A549 (cell line): ENCODE data around the gene MICOS13. TPM values are rescaled to one million over a fixed set of nuclear protein-coding genes. Genes with fewer than 3 reads are reported as not detected.

Experiments used
- ATAC-seq, 2 experiments: fragments of 200-7000 bp in 1 of 2; fragments of >200 bp in 1 of 2; cut with Nextera tagmentation in 1 of 2; cut with Tn5 transposase in 1 of 2; 3 replicates each; pipeline versions ENCODE4 v1.8.0 to v1.9.1; 2018 to 2020; ENCODE audit warnings: mild to moderate bottlenecking in 1 of 2, moderate library complexity in 1 of 2
- CTCF ChIA-PET: fragments of 300-600 bp; sonication (Branson Sonifier 250); formaldehyde crosslinking; extraction: SDS; loops from one replicate; lab custom pipeline; 2021; ENCODE audit warnings: antibody characterized with exemption, inconsistent platforms; lab: Yijun Ruan, JAX
- POLR2A ChIA-PET: fragments of 350-600 bp; formaldehyde crosslinking; extraction: SDS; loops from one replicate; lab custom pipeline; 2021; ENCODE audit warnings: antibody characterized with exemption, inconsistent platforms; lab: Yijun Ruan, JAX
- DNase-seq, 2 experiments: peaks; one replicate each; pipeline versions ENCODE4 v3.0.0 to v3.0.0-alpha.2; 2011 to 2016; ENCODE audit warnings: low read depth in 1 of 2, low spot score in 1 of 2
- FAIRE-seq: peaks from 2 replicates; lab custom pipeline; 2011; peaks lifted over from hg19 to GRCh38; lab: Jason Lieb, UNC
- H3K27ac ChIP-seq, 2 experiments: fragments of >200 bp; sonication (Bioruptor Twin); formaldehyde crosslinking; 3 replicates each; pipeline ENCODE4 v1.5.1; 2016 to 2017
- H3K4me1 ChIP-seq: fragments of >200 bp; sonication (Bioruptor Twin); formaldehyde crosslinking; 3 replicates; pipeline ENCODE4 v1.6.1; 2016
- H3K4me2 ChIP-seq: fragments of >200 bp; sonication (Bioruptor Twin); formaldehyde crosslinking; 3 replicates; pipeline ENCODE4 v1.6.1; 2016
- H3K4me3 ChIP-seq: fragments of >200 bp; sonication (Bioruptor Twin); formaldehyde crosslinking; 3 replicates; pipeline ENCODE4 v1.5.1; 2016
- H3K9me3 ChIP-seq: fragments of >200 bp; sonication (Bioruptor Twin); formaldehyde crosslinking; 3 replicates; pipeline ENCODE4 v1.6.1; 2016
- CHD2 ChIP-seq: fragments of 150-350 bp; IDR thresholded peaks from 2 replicates; pipeline ENCODE4 v1.6.1; 2014; ENCODE audit warnings: low read length; ENCODE audit not compliant: partially characterized antibody
- CHD4 ChIP-seq: fragments of 200-600 bp; sonication (generic); IDR thresholded peaks from 2 replicates; pipeline ENCODE4 v1.6.1; 2016; ENCODE audit warnings: antibody characterized with exemption, mild to moderate bottlenecking, borderline replicate concordance
- EHF ChIP-seq: fragments of 250-450 bp; sonication (Bioruptor Pico); IDR thresholded peaks from 2 replicates; pipeline ENCODE4 v1.5.0; 2020; ENCODE audit warnings: mild to moderate bottlenecking
- EHMT2 ChIP-seq: fragments of 200-600 bp; sonication (generic); IDR thresholded peaks from 2 replicates; pipeline ENCODE4 v1.6.1; 2016; ENCODE audit warnings: antibody characterized with exemption, low read depth, mild to moderate bottlenecking, moderate library complexity
- ESRRA ChIP-seq: fragments of 150-350 bp; IDR thresholded peaks from 2 replicates; pipeline ENCODE4 v1.6.1; 2014; ENCODE audit warnings: mild to moderate bottlenecking, low read length, borderline replicate concordance
- FOSL2 ChIP-seq, 2 experiments: fragments of 450-650 bp in 1 of 2; fragments of >200 bp in 1 of 2; sonication (Bioruptor Twin) in 1 of 2; formaldehyde crosslinking; IDR thresholded peaks; 2 replicates each; pipeline versions ENCODE4 v1.5.0 to v1.6.1; 2016 to 2020; ENCODE audit warnings: mild to moderate bottlenecking in 1 of 2, moderate library complexity in 1 of 2
- GATA3 ChIP-seq: IDR thresholded peaks from 2 replicates; pipeline ENCODE4 v1.6.1; 2012; ENCODE audit warnings: borderline replicate concordance
- JUN ChIP-seq, 2 experiments: fragments of >200 bp; sonication (Bioruptor Twin); formaldehyde crosslinking; IDR thresholded peaks; 2 replicates in 1 of 2; 3 replicates in 1 of 2; pipeline ENCODE4 v1.6.1; 2016 to 2017
- MAFK ChIP-seq: fragments of 450-650 bp; IDR thresholded peaks from 2 replicates; pipeline ENCODE4 v1.6.1; 2014; ENCODE audit not compliant: partially characterized antibody
- POLR2A ChIP-seq: IDR thresholded peaks from 2 replicates; pipeline ENCODE4 v1.6.1; 2012; ENCODE audit warnings: mild to moderate bottlenecking, low read length
- SREBF2 ChIP-seq: fragments of 450-650 bp; IDR thresholded peaks from 2 replicates; pipeline ENCODE4 v1.6.1; 2014; ENCODE audit warnings: mild to moderate bottlenecking, moderate library complexity
- TP53 ChIP-seq: fragments of 250-450 bp; sonication (Bioruptor Pico); IDR thresholded peaks from 2 replicates; pipeline ENCODE4 v1.5.0; 2021; ENCODE audit warnings: mild to moderate bottlenecking, moderate library complexity
- WGBS: methylation state at CpG from one replicate; pipeline ENCODE4 v1.1.6; 2017; ENCODE audit errors: missing lambda C conversion rate; 5-methylcytosine and 5-hydroxymethylcytosine counted together
- polyA plus RNA-seq, 4 experiments: library from polyadenylated mRNA; depleted of rRNA in 3 of 4; stranded (reverse); fragments of >200 nt; fragmentation: RNase III in 1 of 4; extraction: RNeasy Plus Mini Kit Qiagen cat#74134 plus additional on column Dnase treatment in 1 of 4; gene quantifications; 2 replicates in 3 of 4; 3 replicates in 1 of 4; pipeline ENCODE4 v1.2.3, GENCODE V29; 2011 to 2017
- TF ChIP-seq, protein P1 (sequence below): fragments of 450-650 bp; IDR thresholded peaks from 2 replicates; pipeline ENCODE4 v1.6.1; 2014; ENCODE audit warnings: antibody characterized with exemption
- TF ChIP-seq, protein P2 (sequence below): fragments of 200-600 bp; sonication (generic); IDR thresholded peaks from 2 replicates; pipeline ENCODE4 v1.6.1; 2016; ENCODE audit warnings: antibody characterized with exemption, mild to moderate bottlenecking, moderate library complexity
- TF ChIP-seq, protein P3 (sequence below): IDR thresholded peaks from 2 replicates; pipeline ENCODE4 v1.6.1; 2012; ENCODE audit warnings: low read depth, borderline replicate concordance
- TF ChIP-seq, protein P4 (sequence below): fragments of >200 bp; sonication (Bioruptor Twin); formaldehyde crosslinking; IDR thresholded peaks from 2 replicates; pipeline ENCODE4 v1.6.1; 2016
- TF ChIP-seq, protein P5 (sequence below): fragments of 250-450 bp; sonication (Bioruptor Pico); IDR thresholded peaks from 2 replicates; pipeline ENCODE4 v1.5.0; 2020; ENCODE audit warnings: low read depth, mild to moderate bottlenecking, moderate library complexity
- TF ChIP-seq, protein P6 (sequence below): IDR thresholded peaks from 2 replicates; pipeline ENCODE4 v1.6.1; 2012
- TF ChIP-seq, protein P7 (sequence below): IDR thresholded peaks from 2 replicates; pipeline ENCODE4 v1.6.1; 2012
- TF ChIP-seq, protein P8 (sequence below): fragments of 150-350 bp; IDR thresholded peaks from 2 replicates; pipeline ENCODE4 v1.6.1; 2014; ENCODE audit warnings: low read depth, mild to moderate bottlenecking, low read length

The MICOS13 gene
- polyA plus RNA-seq, 2 of the 4 experiments (the other 2 are of a cell fraction), result 20.5 to 48.8 TPM

DNA sequence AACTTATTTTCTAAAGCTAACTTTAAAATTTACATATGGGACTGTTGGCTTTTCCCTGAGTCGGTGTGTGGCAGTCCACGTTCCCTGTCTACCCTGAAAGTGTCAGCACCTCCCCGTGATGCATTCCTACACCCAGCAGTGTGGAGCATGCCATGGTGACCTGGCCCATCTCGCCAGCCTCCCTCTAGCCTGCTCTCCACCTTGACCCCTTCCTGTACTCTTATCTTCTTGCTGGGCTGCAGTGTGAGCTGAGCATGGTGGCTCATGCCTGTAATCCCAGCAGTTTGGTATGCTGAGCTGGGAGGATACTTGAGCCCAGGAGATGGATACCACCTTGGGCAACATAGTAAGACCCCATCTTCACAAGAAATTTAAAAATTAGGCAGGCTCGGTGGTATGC is 25.4 kb downstream of the MICOS13 start:
- CTCF ChIA-PET, result interaction anchor here (1.7 kb wide), 1 partner anchor 13 kb away, joined by 4 read pairs; no protein-coding TSS in a partner anchor

More for the DNA sequence above, 25.4 kb downstream of the MICOS13 start:
- Histone ChIP-seq H3K4me1 (no peaks in the 10 kb centered on the region), H3K4me2 (no peak overlapping the region), H3K27ac (no peak overlapping the region), H3K9me3 (no peaks in the 10 kb centered on the region), H3K4me3 (no peak overlapping the region)
- ATAC-seq, result no peak
- no peak for DNase-seq
- TF ChIP-seq CHD4, result no peak
- no peak for TF ChIP-seq ESRRA
- no peak for TF ChIP-seq SREBF2
- TF ChIP-seq, protein P1, sequence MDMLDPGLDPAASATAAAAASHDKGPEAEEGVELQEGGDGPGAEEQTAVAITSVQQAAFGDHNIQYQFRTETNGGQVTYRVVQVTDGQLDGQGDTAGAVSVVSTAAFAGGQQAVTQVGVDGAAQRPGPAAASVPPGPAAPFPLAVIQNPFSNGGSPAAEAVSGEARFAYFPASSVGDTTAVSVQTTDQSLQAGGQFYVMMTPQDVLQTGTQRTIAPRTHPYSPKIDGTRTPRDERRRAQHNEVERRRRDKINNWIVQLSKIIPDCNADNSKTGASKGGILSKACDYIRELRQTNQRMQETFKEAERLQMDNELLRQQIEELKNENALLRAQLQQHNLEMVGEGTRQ, result no peak
- no peak for TF ChIP-seq EHF (CRISPR knock-in tag)
- TF ChIP-seq, protein P2, sequence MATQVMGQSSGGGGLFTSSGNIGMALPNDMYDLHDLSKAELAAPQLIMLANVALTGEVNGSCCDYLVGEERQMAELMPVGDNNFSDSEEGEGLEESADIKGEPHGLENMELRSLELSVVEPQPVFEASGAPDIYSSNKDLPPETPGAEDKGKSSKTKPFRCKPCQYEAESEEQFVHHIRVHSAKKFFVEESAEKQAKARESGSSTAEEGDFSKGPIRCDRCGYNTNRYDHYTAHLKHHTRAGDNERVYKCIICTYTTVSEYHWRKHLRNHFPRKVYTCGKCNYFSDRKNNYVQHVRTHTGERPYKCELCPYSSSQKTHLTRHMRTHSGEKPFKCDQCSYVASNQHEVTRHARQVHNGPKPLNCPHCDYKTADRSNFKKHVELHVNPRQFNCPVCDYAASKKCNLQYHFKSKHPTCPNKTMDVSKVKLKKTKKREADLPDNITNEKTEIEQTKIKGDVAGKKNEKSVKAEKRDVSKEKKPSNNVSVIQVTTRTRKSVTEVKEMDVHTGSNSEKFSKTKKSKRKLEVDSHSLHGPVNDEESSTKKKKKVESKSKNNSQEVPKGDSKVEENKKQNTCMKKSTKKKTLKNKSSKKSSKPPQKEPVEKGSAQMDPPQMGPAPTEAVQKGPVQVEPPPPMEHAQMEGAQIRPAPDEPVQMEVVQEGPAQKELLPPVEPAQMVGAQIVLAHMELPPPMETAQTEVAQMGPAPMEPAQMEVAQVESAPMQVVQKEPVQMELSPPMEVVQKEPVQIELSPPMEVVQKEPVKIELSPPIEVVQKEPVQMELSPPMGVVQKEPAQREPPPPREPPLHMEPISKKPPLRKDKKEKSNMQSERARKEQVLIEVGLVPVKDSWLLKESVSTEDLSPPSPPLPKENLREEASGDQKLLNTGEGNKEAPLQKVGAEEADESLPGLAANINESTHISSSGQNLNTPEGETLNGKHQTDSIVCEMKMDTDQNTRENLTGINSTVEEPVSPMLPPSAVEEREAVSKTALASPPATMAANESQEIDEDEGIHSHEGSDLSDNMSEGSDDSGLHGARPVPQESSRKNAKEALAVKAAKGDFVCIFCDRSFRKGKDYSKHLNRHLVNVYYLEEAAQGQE, result no peak
- TF ChIP-seq CHD2, result no peak
- no peak for TF ChIP-seq TP53 (CRISPR knock-in tag)
- no peak for TF ChIP-seq POLR2A
- TF ChIP-seq, protein P3, sequence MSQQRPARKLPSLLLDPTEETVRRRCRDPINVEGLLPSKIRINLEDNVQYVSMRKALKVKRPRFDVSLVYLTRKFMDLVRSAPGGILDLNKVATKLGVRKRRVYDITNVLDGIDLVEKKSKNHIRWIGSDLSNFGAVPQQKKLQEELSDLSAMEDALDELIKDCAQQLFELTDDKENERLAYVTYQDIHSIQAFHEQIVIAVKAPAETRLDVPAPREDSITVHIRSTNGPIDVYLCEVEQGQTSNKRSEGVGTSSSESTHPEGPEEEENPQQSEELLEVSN, result no peak
- no peak for TF ChIP-seq EHMT2
- no peak for TF ChIP-seq JUN (IDR thresholded peaks at IDR 0.05)
- TF ChIP-seq, protein P4, sequence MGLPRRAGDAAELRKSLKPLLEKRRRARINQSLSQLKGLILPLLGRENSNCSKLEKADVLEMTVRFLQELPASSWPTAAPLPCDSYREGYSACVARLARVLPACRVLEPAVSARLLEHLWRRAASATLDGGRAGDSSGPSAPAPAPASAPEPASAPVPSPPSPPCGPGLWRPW, result no peak
- no peak for TF ChIP-seq GATA3
- no peak for TF ChIP-seq FOSL2 (IDR thresholded peaks at IDR 0.05)
- TF ChIP-seq FOSL2 (CRISPR knock-in tag; IDR thresholded peaks at IDR 0.05), result no peak
- TF ChIP-seq, protein P5, sequence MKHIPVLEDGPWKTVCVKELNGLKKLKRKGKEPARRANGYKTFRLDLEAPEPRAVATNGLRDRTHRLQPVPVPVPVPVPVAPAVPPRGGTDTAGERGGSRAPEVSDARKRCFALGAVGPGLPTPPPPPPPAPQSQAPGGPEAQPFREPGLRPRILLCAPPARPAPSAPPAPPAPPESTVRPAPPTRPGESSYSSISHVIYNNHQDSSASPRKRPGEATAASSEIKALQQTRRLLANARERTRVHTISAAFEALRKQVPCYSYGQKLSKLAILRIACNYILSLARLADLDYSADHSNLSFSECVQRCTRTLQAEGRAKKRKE (CRISPR knock-in tag), result no peak
- no peak for TF ChIP-seq MAFK
- TF ChIP-seq, protein P6, sequence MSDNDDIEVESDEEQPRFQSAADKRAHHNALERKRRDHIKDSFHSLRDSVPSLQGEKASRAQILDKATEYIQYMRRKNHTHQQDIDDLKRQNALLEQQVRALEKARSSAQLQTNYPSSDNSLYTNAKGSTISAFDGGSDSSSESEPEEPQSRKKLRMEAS, result no peak
- TF ChIP-seq, protein P7, sequence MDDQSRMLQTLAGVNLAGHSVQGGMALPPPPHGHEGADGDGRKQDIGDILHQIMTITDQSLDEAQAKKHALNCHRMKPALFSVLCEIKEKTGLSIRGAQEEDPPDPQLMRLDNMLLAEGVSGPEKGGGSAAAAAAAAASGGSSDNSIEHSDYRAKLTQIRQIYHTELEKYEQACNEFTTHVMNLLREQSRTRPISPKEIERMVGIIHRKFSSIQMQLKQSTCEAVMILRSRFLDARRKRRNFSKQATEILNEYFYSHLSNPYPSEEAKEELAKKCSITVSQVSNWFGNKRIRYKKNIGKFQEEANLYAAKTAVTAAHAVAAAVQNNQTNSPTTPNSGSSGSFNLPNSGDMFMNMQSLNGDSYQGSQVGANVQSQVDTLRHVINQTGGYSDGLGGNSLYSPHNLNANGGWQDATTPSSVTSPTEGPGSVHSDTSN, result no peak
- TF ChIP-seq, protein P8, sequence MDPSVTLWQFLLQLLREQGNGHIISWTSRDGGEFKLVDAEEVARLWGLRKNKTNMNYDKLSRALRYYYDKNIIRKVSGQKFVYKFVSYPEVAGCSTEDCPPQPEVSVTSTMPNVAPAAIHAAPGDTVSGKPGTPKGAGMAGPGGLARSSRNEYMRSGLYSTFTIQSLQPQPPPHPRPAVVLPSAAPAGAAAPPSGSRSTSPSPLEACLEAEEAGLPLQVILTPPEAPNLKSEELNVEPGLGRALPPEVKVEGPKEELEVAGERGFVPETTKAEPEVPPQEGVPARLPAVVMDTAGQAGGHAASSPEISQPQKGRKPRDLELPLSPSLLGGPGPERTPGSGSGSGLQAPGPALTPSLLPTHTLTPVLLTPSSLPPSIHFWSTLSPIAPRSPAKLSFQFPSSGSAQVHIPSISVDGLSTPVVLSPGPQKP, result no peak
- POLR2A ChIA-PET, result no interaction called here
- FAIRE-seq, result no peak
- WGBS, result 95% methylated on average over 5 of the region's 5 CpGs
